Cardiac muscle cell (in vitro differentiated cells and primary cell): ENCODE results near the gene CXCL5. TPM values are rescaled to one million over a fixed set of nuclear protein-coding genes. Genes with fewer than 3 reads are reported as not detected.

ENCODE experiments used
- DNase-seq, 2 donors: peaks; one replicate each; pipeline versions ENCODE4 v3.0.0 to v3.0.0-alpha.2; 2010 to 2017; ENCODE audit warnings: low read depth in 1 of 2, low spot score in 1 of 2
- H3K27ac ChIP-seq: fragments of 200-600 bp; sonication (generic); 2 replicates; pipeline ENCODE4 v1.5.1; 2016
- H3K27me3 ChIP-seq: fragments of 200-600 bp; sonication (generic); 2 replicates; pipeline ENCODE4 v1.6.0; 2016; ENCODE audit warnings: control low read depth
- H3K36me3 ChIP-seq: fragments of 200-600 bp; sonication (generic); 2 replicates; pipeline ENCODE4 v1.5.1; 2016; ENCODE audit warnings: control low read depth
- H3K4me1 ChIP-seq: fragments of 200-600 bp; sonication (generic); 2 replicates; pipeline ENCODE4 v1.8.1; 2017; ENCODE audit warnings: low read depth, mild to moderate bottlenecking, mixed run types
- H3K4me3 ChIP-seq: fragments of 200-600 bp; sonication (generic); 2 replicates; pipeline ENCODE4 v1.5.1; 2016; ENCODE audit warnings: mild to moderate bottlenecking
- H3K9me3 ChIP-seq: fragments of 200-600 bp; sonication (generic); 2 replicates; pipeline ENCODE4 v1.5.1; 2017; ENCODE audit warnings: low read depth, mild to moderate bottlenecking, control low read depth
- polyA plus RNA-seq: library from polyadenylated mRNA; unstranded; fragments of >200 nt; fragmentation: Nextera tagmentation; extraction: Ambion mirVana; gene quantifications from 2 replicates; pipeline ENCODE4 v1.2.1, GENCODE V29; 2016
- total RNA-seq: library from RNA; depleted of rRNA; stranded (reverse); fragments of >200 nt; gene quantifications from 2 replicates; pipeline ENCODE4 v1.2.3, GENCODE V29; 2016
- TF ChIP-seq, protein P1 (sequence below): IDR thresholded peaks from 2 replicates; pipeline ENCODE4 v1.5.1; 2012; ENCODE audit warnings: low read depth, mild to moderate bottlenecking, low read length

Gene CXCL5
- total and polyA plus RNA-seq, 2 experiments from 2014 or later = not detected

DNA sequence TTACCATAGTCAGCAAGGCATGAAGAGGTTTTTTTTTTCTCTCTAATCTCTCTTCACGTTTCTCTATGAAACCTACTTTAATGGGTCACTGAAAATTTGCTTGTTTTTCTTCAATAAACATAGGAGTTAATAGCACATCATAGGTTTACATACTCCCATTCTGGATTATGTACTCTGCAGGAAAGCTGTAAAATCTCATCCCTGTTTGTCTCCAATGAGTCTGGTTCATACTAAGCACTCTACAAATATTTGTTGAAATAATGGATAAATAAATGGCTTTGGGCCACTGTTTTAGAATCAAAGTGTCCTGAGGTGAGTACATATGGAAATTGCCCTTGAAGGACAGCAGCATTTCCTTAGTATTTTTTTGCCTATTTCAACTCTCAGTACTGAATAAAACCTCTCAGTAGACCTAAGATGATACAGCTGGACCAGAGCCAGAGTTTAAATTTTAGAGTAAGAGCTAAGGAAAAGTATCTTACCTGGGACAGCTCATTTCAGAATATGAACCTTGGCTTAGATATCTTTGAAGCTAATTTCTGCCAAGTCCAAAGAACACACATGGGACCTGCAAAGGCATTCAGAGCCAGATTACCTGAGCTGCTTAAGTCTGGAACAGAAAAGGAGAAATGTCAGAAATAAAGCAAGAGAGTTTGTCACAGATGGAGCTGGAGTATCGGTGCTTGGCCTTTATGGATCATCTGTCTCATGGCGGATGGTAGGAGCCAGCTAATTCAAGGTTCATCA lies 51.1 kb downstream of the CXCL5 start:
- no peak overlapping the region for H3K27ac ChIP-seq
- no peak overlapping the region for H3K4me3 ChIP-seq
- H3K9me3 ChIP-seq = no peaks in the 10 kb centered on the region
- no peaks in the 10 kb centered on the region for H3K4me1 ChIP-seq
- H3K36me3 ChIP-seq = no peaks in the 10 kb centered on the region
- no peak for DNase-seq
- TF ChIP-seq, protein P1, sequence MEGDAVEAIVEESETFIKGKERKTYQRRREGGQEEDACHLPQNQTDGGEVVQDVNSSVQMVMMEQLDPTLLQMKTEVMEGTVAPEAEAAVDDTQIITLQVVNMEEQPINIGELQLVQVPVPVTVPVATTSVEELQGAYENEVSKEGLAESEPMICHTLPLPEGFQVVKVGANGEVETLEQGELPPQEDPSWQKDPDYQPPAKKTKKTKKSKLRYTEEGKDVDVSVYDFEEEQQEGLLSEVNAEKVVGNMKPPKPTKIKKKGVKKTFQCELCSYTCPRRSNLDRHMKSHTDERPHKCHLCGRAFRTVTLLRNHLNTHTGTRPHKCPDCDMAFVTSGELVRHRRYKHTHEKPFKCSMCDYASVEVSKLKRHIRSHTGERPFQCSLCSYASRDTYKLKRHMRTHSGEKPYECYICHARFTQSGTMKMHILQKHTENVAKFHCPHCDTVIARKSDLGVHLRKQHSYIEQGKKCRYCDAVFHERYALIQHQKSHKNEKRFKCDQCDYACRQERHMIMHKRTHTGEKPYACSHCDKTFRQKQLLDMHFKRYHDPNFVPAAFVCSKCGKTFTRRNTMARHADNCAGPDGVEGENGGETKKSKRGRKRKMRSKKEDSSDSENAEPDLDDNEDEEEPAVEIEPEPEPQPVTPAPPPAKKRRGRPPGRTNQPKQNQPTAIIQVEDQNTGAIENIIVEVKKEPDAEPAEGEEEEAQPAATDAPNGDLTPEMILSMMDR = no peak
- H3K27me3 ChIP-seq = peaks cover 35% of the 10 kb centered on the region

DNA sequence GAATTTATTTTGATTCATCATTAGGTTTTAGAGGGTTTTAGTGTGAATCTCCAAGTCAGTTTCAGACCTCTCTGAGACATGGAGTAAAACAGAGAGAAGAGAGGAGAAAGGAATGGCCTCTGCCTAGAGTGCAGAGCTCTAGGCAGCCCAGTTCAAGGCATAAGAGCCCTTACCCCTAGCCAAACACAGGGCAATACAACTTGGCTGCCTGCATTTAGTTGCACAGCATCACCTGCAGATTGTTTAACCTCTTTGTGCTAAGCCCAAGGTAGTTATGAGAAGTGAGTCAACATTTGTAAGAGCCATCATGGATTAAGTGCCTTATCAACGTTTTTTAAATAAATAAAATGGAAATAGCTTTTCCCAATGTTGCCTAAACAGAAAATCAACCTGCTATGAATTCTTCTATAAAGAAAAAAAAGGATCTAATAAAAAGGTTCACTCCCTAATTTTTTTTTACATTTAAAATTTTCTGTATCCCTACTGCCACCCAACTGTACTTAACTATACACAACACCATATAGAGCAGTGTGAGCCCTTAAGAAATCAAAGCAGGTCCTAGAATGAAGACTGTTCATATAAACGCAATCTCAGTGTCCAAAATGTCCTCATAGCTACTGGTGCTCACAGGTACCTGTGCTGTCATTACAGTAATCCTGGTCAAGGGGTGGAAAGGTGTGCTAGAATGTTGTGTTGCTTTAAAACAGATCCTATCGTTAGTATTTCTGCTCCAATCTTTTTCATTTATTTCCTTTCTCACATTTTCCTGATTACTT lies 52.6 kb downstream of the CXCL5 start:
- DNase-seq = no peak
- Histone ChIP-seq H3K4me1 (no peaks in the 10 kb centered on the region), H3K36me3 (no peaks in the 10 kb centered on the region), H3K27me3 (peaks cover 46% of the 10 kb centered on the region), H3K4me3 (no peak overlapping the region), H3K27ac (no peak overlapping the region), H3K9me3 (no peaks in the 10 kb centered on the region)
- TF ChIP-seq, protein P1 = no peak

Other genes starting within 250 kb of the CXCL5 start
- not detected in 2 replicates for gene CXCL6, start 162.0 kb downstream of the CXCL5 start, total RNA-seq
- gene CXCL6, start 162.0 kb downstream of the CXCL5 start, polyA plus RNA-seq = not detected in 2 replicates
- not detected in 2 replicates for gene PF4V1, start 145.4 kb downstream of the CXCL5 start, total RNA-seq
- gene PF4V1, start 145.4 kb downstream of the CXCL5 start, polyA plus RNA-seq = not detected in 2 replicates
- not detected in 2 replicates for gene CXCL1, start 129.3 kb downstream of the CXCL5 start, total RNA-seq
- gene CXCL1, start 129.3 kb downstream of the CXCL5 start, polyA plus RNA-seq = not detected in 2 replicates
- not detected in 2 replicates for gene PF4, start 16.6 kb downstream of the CXCL5 start, total RNA-seq
- not detected in 2 replicates for gene PF4, start 16.6 kb downstream of the CXCL5 start, polyA plus RNA-seq
- not detected in 2 replicates for gene PPBP, start 10.5 kb downstream of the CXCL5 start, total RNA-seq
- gene PPBP, start 10.5 kb downstream of the CXCL5 start, polyA plus RNA-seq = not detected in 2 replicates
- gene CXCL3, start 40.0 kb upstream of the CXCL5 start, total RNA-seq = not detected in 2 replicates
- 0.26 TPM in 1 of 2 replicates, not detected in the other for gene CXCL3, start 40.0 kb upstream of the CXCL5 start, polyA plus RNA-seq
- not detected in 2 replicates for gene CXCL2, start 100.5 kb upstream of the CXCL5 start, total RNA-seq
- gene CXCL2, start 100.5 kb upstream of the CXCL5 start, polyA plus RNA-seq = not detected in 2 replicates
- gene MTHFD2L, start 159.4 kb upstream of the CXCL5 start, total RNA-seq = 9.2 and 12.3 TPM in 2 replicates
- 10.8 and 12.0 TPM in 2 replicates for gene MTHFD2L, start 159.4 kb upstream of the CXCL5 start, polyA plus RNA-seq